Measurements from ENCODE around the gene H6PD. TPM values are rescaled to one million over a fixed set of nuclear protein-coding genes. Genes with fewer than 3 reads are reported as not detected.
A peak's percentile ranks its signal among the peaks of the same experiment; 100 is the strongest.

H6PD gene
- total RNA-seq, 2 experiments from 2014 or later, result 9.3 to 10.4 TPM

DNA sequence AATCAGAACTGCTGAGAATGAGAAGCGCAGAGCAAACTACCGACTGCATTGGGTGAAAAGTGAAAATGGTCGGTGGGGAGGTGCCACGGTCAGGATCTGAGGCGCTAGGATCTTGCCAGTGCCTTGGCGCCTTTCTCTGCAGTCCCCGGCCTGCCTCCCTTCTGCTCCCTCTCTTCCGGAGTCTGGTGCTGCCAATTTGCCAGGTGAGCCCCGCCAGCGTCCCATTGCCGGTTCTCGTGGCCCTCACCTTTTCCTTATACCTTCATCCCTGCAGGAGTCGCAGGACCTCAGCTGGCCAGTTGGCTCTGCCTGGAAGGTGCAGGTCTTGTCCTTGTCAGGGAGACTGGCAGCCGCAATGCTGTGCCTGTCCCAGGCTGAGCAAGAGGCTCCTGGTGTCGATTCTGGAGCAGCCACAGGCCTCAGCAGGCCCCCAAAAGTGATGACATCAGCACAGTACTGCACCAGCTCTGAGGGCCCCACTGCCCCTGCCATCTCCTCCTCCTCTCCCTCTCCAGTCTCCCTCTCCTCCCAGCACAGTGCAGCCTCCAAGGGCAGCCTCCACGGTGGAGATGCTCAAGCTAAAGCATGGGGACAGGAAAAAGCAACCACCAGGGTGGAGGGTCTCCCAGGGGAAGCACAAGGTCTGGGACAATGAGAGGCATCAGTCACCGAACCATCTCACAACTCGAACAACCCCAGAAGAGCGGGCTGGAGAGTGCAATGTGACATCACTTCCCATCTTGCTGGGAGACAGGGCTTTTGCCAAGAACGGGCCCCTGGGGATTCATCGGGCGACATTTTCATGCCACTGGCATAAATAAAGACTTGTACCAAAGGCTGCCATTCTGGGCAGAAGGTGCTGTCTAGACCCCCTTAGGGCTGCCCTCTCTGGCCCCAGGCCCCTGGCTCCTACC, 37.1 kb upstream of the H6PD start:
- no peak overlapping the region for H3K4me3 Mint-ChIP-seq
- H3K36me3 Mint-ChIP-seq, result no peaks in the 10 kb centered on the region
- intact Hi-C loops (cut with micrococcal nuclease), result loop anchor here (2.0 to 5.0 kb wide), 3 partner anchors 17 to 37 kb away; partner anchors contain the start of gene H6PD
- H3K27ac Mint-ChIP-seq, result no peak overlapping the region
- ChIA-PET CTCF (interaction anchor here (0.6 to 3.4 kb wide), 7 partner anchors 15 to 86 kb away, joined by 3 to 40 read pairs (median 6); no protein-coding TSS in a partner anchor), POLR2A (no interaction called here)
- no peak for DNase-seq
- H3K9me3 Mint-ChIP-seq, result no peaks in the 10 kb centered on the region
- peaks cover 59% of the 10 kb centered on the region for H3K27me3 Mint-ChIP-seq
- peaks cover 25% of the 10 kb centered on the region for H3K4me1 Mint-ChIP-seq (ENCODE audit: low read depth)

DNA sequence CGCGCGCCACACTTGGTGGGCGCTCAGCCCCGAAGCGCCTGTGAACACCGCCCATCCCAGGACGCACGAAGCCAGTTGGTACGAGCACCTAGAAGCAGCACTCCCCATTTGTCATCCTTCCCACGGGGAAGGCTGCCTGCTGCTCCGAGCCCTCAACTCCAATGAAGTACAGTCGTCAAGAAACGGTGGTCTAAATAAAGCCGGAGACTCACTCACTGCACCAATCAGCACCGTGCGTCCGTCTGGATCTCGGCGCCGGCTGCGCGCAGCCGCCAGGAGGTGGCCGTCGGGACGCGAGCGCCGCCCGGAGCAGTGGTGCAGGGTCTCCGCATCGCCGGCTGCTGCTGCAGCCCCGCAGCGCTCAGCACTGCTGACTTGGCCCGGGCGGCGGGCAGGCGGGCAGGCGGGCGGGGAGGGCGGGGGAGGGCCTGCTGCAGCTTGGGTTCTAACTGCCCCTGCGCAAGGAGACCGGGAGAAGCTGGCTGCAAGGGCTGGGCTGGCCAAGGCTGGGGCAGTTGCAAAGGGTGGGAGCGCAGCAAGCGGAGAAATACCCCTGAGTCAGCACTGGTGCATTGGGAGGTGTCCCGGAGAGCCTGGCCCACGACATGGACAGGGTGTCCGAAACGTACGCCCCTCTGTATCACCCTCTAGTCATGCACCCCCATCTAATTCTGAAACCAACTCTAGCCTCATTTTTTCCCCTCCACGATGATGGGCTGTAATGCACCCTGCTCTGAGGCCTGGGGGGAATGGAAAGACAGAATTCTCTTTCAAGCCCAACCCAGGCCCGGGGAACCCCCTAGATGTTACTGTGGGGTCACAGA, 35.8 kb upstream of the H6PD start:
- no peaks in the 10 kb centered on the region for H3K9me3 Mint-ChIP-seq
- POLR2A ChIA-PET, result no interaction called here
- no peak overlapping the region for H3K27ac Mint-ChIP-seq
- H3K4me3 Mint-ChIP-seq, result no peak overlapping the region
- CTCF ChIA-PET, result interaction anchor here (1.0 to 3.4 kb wide), 4 partner anchors 18 to 88 kb away, joined by 3 to 26 read pairs (median 6); no protein-coding TSS in a partner anchor
- H3K36me3 Mint-ChIP-seq, result no peaks in the 10 kb centered on the region
- H3K4me1 Mint-ChIP-seq (ENCODE audit: low read depth), result peaks cover 36% of the 10 kb centered on the region
- DNase-seq, result no peak
- peaks cover 71% of the 10 kb centered on the region for H3K27me3 Mint-ChIP-seq
- intact Hi-C loops (cut with micrococcal nuclease), result loop anchor here (5.0 kb wide), 1 partner anchor 34 kb away; the partner anchor contains the start of gene H6PD

DNA sequence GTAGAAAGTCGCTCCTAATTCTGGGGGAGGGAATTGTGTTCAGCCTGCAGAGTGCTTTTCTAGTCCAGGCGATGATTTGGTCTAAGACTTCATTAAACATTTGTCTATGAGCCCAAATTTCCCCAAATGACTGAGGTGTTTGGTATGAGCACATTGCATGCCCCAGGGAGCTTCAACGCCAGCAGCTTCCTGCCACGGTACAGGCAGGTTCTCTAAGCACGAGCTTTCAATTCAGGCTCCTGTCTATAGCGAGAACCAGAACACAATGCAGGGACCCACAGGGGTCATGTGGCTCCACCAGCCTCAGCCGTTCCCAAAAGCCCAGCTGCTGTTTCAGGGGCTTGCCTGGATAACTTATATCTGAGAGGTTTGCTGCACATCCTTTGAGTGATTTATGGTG, 34.1 kb upstream of the H6PD start:
- POLR2A ChIA-PET, result interaction anchor here (0.9 kb wide), 1 partner anchor 34 kb away, joined by 3 read pairs; the partner anchor contains the start of gene H6PD
- H3K9me3 Mint-ChIP-seq, result no peaks in the 10 kb centered on the region
- DNase-seq, result no peak
- intact Hi-C loops (cut with micrococcal nuclease), result loop anchor here (5.0 kb wide), 1 partner anchor 73 kb away; the partner anchor contains the start of gene GPR157
- CTCF ChIA-PET, result interaction anchor here (0.5 to 3.1 kb wide), 6 partner anchors 20 to 196 kb away, joined by 3 to 25 read pairs (median 8); partner anchors contain the start of gene H6PD
- H3K27me3 Mint-ChIP-seq, result peaks cover 80% of the 10 kb centered on the region
- H3K4me3 Mint-ChIP-seq, result no peak overlapping the region
- no peaks in the 10 kb centered on the region for H3K36me3 Mint-ChIP-seq
- peaks cover 40% of the 10 kb centered on the region for H3K4me1 Mint-ChIP-seq (ENCODE audit: low read depth)
- no peak overlapping the region for H3K27ac Mint-ChIP-seq

DNA sequence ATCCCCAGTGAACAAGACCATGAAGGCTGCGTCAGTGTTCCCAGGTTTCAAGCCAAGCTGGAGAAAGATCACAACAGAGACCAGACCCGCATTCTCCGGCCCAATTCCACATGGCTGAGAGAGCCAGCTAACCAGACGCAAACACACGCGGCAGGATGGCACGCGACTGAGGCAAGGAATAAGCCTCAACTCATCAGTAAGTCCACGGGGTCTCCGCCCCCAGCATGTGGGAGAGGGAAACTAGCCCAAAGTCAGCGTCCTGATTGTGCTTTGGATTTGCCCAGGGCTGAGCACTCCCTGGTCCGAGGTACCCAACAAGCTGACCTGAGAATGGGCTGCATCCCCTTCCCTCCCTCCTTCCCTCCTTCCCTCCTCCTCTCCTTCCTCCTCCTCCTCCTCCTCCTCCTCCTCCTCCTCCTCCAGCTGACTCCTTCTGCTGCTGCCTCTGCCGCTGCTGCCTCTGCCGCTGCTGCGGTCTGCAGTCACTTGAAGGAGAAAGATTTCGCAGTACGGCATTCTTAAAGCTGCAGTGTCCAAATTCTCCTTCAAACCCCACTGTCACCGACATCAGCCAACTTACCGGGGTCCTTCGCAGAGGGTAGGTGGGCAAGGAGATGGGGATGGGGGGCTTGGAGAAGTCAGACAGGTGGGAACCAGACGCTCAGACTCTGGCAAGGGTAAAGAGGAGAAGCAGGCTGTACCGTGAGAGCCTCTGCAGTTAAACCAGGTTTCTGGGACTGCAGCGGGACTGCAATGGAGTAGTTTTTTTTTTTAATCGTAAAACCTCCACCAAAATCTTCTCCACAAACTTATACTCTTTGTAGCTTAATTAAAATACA, 33.0 kb upstream of the H6PD start:
- no peaks in the 10 kb centered on the region for H3K9me3 Mint-ChIP-seq
- DNase-seq, result no peak
- no peak overlapping the region for H3K4me3 Mint-ChIP-seq
- no peaks in the 10 kb centered on the region for H3K36me3 Mint-ChIP-seq
- ChIA-PET CTCF (interaction anchor here (0.7 to 3.1 kb wide), 6 partner anchors 33 to 197 kb away, joined by 3 to 25 read pairs (median 5); partner anchors contain the start of gene H6PD), POLR2A (no interaction called here)
- H3K27ac Mint-ChIP-seq, result no peak overlapping the region
- H3K4me1 Mint-ChIP-seq (ENCODE audit: low read depth), result peaks cover 34% of the 10 kb centered on the region
- intact Hi-C loops (cut with micrococcal nuclease), result loop anchor here (5.0 kb wide), 1 partner anchor 74 kb away; the partner anchor contains the start of gene GPR157
- peaks cover 83% of the 10 kb centered on the region for H3K27me3 Mint-ChIP-seq

DNA sequence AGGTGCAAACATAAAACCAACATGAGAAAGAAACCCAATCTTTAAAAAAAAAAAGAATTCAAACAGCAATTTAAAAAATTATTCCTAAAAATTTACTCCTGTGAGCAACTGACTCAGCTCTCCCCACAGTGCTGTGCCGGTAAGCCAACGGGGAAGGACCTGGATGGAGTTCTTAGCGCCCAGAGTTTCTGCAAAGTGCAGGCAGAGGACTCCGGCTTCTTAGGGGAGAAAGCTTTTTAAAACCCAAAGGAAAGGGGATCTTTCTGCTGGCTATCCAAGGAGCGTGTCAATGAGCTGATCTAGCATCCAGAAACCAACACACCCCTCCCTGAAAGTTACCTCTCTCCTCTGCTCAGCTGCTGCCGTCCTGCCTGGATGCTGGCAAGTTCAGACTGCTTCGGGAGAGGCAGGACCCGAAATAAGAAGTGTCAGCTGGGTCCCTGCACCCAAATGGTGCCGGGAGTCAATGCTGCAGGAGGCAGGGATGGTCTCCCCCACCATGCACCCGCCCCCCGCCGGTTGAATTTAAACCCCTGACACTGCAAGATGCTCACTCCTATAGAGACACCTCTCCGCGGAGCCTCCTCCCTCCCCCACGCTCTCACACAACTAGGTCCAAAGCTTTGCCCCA, 32.2 kb upstream of the H6PD start:
- DNase-seq, result no peak
- peaks cover 33% of the 10 kb centered on the region for H3K4me1 Mint-ChIP-seq (ENCODE audit: low read depth)
- ChIA-PET POLR2A (no interaction called here), CTCF (interaction anchor here (1.3 to 3.1 kb wide), 3 partner anchors 61 to 93 kb away, joined by 4 to 25 read pairs (median 23); no protein-coding TSS in a partner anchor)
- H3K27me3 Mint-ChIP-seq, result peaks cover 82% of the 10 kb centered on the region
- no peaks in the 10 kb centered on the region for H3K36me3 Mint-ChIP-seq
- no peak overlapping the region for H3K4me3 Mint-ChIP-seq
- H3K9me3 Mint-ChIP-seq, result no peaks in the 10 kb centered on the region
- H3K27ac Mint-ChIP-seq, result no peak overlapping the region
- intact Hi-C loops (cut with micrococcal nuclease), result loop anchor here (5.0 kb wide), 1 partner anchor 75 kb away; the partner anchor contains the start of gene GPR157

DNA sequence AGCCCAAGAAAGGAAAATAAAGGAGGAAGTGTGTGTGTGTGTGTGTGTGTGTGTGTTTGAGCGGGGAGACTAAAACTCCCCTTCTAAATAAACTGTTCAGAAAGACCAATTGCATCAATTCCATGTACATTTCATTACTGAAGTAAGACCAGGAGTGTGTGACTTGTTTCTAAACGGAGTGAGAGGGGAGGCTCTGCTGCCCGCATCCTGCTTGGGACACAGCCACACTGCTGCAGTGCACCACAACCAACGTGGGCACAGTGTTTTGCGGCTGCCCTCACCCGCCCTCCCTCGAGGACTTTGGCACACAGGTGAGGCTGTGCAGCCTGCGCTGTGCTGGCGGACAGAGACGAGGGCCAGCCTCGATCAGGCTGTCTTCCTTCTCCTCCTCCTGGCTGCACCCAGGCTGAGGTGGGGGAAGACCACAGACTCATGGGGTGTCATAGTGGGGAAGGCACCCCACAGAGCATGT, 31.0 kb upstream of the H6PD start:
- Mint-ChIP-seq H3K27me3 (peaks cover 79% of the 10 kb centered on the region), H3K9me3 (no peaks in the 10 kb centered on the region), H3K36me3 (no peaks in the 10 kb centered on the region), H3K4me3 (no peak overlapping the region), H3K27ac (no peak overlapping the region), H3K4me1 (ENCODE audit: low read depth) (peaks cover 38% of the 10 kb centered on the region)
- intact Hi-C loops (cut with micrococcal nuclease), result loop anchor here (5.0 kb wide), 1 partner anchor 76 kb away; the partner anchor contains the start of gene GPR157
- POLR2A ChIA-PET, result no interaction called here
- DNase-seq, result peak; percentile 70
- CTCF ChIA-PET, result no interaction called here

DNA sequence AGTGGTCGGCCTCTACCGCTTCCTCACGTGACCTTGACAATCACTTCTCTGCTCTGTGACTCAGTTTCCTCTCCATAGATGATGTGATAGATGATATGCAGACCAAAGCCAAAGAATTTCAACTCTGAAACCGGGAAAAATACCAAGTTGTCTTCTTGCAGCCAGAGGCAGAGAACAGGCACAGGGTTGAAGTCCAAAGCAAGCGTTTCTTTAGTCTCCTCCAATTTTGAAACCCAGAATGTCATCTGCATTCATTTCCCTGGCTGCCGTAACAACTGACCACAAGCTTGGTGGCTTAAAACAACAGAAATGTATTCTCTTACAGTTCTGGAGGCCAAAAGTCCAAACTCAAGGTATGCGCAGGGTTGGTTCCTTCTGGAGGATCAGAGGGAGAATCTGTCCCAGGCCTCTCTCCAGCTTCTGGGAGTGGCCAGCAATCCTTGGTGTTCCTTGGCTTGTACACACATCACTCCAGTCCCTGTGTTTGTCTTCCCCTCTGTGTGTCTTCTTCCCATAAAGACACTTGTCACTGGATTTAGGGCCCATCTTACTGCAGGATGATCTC, 30.3 kb upstream of the H6PD start:
- no peak overlapping the region for H3K27ac Mint-ChIP-seq
- CTCF ChIA-PET, result interaction anchor here (0.8 kb wide), 1 partner anchor 93 kb away, joined by 5 read pairs; no protein-coding TSS in a partner anchor
- H3K4me1 Mint-ChIP-seq (ENCODE audit: low read depth), result peaks cover 38% of the 10 kb centered on the region
- no peak overlapping the region for H3K4me3 Mint-ChIP-seq
- POLR2A ChIA-PET, result no interaction called here
- intact Hi-C loops (cut with micrococcal nuclease), result loop anchor here (5.0 kb wide), 1 partner anchor 77 kb away; the partner anchor contains the start of gene GPR157
- peaks cover 76% of the 10 kb centered on the region for H3K27me3 Mint-ChIP-seq
- no peak for DNase-seq
- no peaks in the 10 kb centered on the region for H3K9me3 Mint-ChIP-seq
- no peaks in the 10 kb centered on the region for H3K36me3 Mint-ChIP-seq

DNA sequence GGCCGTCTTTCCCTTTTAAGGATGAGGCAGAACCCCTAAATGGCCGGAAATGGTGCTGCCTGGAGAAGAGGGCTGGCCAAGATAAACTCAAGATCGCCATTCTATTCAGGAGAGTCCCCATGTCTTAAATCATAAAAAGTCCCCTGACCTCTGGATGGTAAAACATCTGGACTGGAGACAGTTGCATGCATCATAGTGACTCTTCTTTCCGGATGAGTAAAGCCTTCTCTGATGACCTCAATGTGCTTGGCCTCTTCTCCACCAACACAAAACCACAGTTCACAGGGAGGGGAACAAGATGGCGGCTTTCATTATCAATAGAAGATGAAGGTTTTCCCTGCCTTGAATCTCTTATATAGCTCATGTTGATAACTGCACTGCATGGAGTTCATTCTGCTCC, 27.5 kb upstream of the H6PD start:
- H3K36me3 Mint-ChIP-seq, result no peaks in the 10 kb centered on the region
- no peaks in the 10 kb centered on the region for H3K9me3 Mint-ChIP-seq
- peak; percentile 38 for DNase-seq
- no peak overlapping the region for H3K27ac Mint-ChIP-seq
- ChIA-PET POLR2A (no interaction called here), CTCF (no interaction called here)
- H3K4me3 Mint-ChIP-seq, result no peak overlapping the region
- H3K4me1 Mint-ChIP-seq (ENCODE audit: low read depth), result peaks cover 27% of the 10 kb centered on the region
- peaks cover 60% of the 10 kb centered on the region for H3K27me3 Mint-ChIP-seq
- intact Hi-C loops (cut with micrococcal nuclease), result no loop called here

DNA sequence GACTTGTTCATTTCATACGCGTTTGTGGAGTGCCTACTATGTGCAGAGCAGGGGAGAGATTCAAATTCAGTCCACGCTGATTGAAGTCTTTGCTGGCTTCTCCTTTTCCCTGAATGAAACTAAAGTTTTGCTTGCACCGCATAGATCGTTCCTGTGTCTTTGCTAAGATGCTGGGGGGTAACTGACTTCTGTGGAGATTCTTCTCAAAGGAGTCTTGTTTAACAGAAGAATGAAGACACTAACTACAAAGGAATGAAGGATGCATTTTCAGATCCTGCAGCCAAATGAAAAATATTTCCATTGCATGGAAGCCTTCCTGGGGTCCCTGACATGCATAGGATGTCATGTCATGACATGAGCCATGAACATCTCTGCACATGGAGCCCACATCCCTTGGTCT, 26.9 kb upstream of the H6PD start:
- Mint-ChIP-seq H3K4me1 (ENCODE audit: low read depth) (peaks cover 21% of the 10 kb centered on the region), H3K4me3 (no peak overlapping the region), H3K27ac (no peak overlapping the region), H3K36me3 (no peaks in the 10 kb centered on the region), H3K9me3 (no peaks in the 10 kb centered on the region), H3K27me3 (peaks cover 54% of the 10 kb centered on the region)
- ChIA-PET POLR2A (no interaction called here), CTCF (no interaction called here)
- intact Hi-C loops (cut with micrococcal nuclease), result no loop called here
- DNase-seq, result no peak

DNA sequence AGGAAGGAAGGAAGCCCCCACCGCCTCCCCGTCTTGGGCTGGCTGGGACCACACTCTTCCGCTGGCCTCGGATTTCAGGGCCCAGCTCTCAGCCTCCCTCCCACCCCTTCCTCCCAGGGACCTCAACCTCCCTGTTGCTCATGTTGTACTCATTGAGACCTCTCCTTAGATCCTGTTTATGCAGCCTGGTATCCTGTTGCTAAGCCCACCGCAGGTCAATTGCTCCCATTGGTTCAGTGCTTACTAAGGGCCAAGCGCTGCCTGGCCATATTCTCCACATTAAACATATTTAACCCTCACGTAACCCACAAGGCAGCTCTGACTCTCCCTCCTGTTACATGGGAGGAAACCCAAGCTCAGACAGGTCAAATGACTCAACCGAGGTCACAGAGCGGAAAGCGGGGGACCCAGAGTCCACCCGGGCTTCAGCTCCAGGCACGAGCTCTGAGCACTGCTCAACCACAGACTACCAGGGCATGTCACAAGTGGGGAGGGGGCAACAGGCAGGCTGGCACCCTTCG, 23.2 kb upstream of the H6PD start:
- ChIA-PET POLR2A (no interaction called here), CTCF (no interaction called here)
- Mint-ChIP-seq H3K4me3 (no peak overlapping the region), H3K36me3 (no peaks in the 10 kb centered on the region), H3K27me3 (peaks cover 26% of the 10 kb centered on the region), H3K27ac (no peak overlapping the region), H3K4me1 (ENCODE audit: low read depth) (peaks cover 9% of the 10 kb centered on the region), H3K9me3 (no peaks in the 10 kb centered on the region)
- no peak for DNase-seq
- intact Hi-C loops (cut with micrococcal nuclease), result no loop called here
